ENCODE measurements around the gene FAM3D.
A peak's percentile ranks its signal among the peaks of the same experiment; 100 is the strongest.

FAM3D gene

DNA sequence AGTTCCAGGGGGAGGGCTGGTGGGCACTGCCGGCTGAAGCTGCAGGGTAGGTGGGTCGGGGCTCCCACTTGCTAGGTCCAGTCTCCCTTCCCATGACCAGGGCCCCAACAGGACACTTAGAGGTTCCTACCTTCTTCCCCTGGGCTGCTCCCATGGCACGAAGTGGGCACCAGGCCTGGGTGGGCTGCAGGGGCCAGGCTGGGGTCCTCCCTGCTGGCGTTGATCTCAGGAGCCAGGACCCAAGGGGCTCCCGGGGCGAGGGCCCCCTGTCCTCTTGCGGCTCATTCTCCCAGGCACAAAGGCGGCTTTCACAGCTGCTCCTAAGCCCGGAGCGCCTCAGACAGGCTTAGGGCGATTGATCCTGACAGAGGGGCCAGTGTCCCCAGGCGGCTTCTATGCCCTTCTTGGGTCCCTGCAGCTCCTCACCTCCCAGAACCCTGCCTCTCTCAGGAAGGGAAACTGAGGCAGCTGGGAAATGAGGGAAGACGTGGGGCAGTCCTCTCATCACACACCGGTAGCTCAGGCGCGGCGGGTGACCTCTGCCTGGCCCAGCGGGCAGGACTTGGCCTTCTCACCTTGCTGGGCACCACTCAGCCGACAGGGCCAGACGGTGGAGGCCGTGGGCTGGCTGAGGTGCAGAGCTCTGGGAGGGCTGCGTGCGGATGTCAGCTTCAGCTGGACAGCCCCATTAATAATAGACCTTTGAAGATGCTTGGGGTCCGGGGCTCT, 39.6 kb downstream of the FAM3D start:
- Histone ChIP-seq H3K4ac (ENCODE audit: low read depth in 1 of 2, low read length in 2 of 2) (no peak overlapping the region), H2BK120ac (ENCODE audit: low read depth, low read length) (no peak overlapping the region), H3K9ac (ENCODE audit: low read length) (no peak overlapping the region), H3K18ac (ENCODE audit: low read depth in 1 of 2, low read length in 2 of 2) (no peak overlapping the region), H3K27me3 (ENCODE audit: control insufficient read depth in 1 of 2, insufficient read depth in 1 of 2, low read length in 2 of 2) (peaks cover 0 to 5% of the 10 kb centered on the region in 2 experiments), H3K36me3 (ENCODE audit: control insufficient read depth in 1 of 2, insufficient read depth in 2 of 2, low read depth in 1 of 2, low read length in 2 of 2) (no peaks in the 10 kb centered on the region), H3K9me3 (ENCODE audit: control insufficient read depth, low read length) (no peaks in the 10 kb centered on the region), H3K4me2 (ENCODE audit: low read length, poor library complexity, severe bottlenecking) (no peak overlapping the region), H2AFZ (ENCODE audit: low read depth, low read length) (no peak overlapping the region), H3K4me3 (ENCODE audit: insufficient read depth in 1 of 2, low read depth in 1 of 2, low read length in 2 of 2) (no peak overlapping the region), H4K91ac (ENCODE audit: low read length) (no peak overlapping the region), H3K27ac (ENCODE audit: low read length, poor library complexity, severe bottlenecking) (no peak overlapping the region), H3K14ac (ENCODE audit: low read length in 2 of 2) (no peak overlapping the region), H2BK5ac (ENCODE audit: low read depth, low read length, poor library complexity, severe bottlenecking) (no peak overlapping the region), H4K8ac (ENCODE audit: low read length) (peak overlapping the region; percentile 15), H2BK12ac (ENCODE audit: low read length in 2 of 2) (no peak overlapping the region), H3K79me1 (replicated peaks; ENCODE audit: low read length, poor library complexity, severe bottlenecking) (no peaks in the 10 kb centered on the region), H2BK15ac (ENCODE audit: low read depth, poor library complexity, severe bottlenecking) (no peak overlapping the region), H3K4me1 (ENCODE audit: control insufficient read depth, insufficient read depth, low read depth, low read length) (peaks cover 4% of the 10 kb centered on the region), H3K23ac (ENCODE audit: low read length in 2 of 2) (no peak overlapping the region), H2AK5ac (ENCODE audit: low read length, severe bottlenecking) (no peak overlapping the region)
- 89% methylated on average over 19 of the region's 24 CpGs for WGBS
- DNase-seq, result no peak

GRCh38 chr3:58625196-58625824, 41.3 kb downstream of the FAM3D start:
- Histone ChIP-seq H3K36me3 (ENCODE audit: control insufficient read depth in 1 of 2, insufficient read depth in 2 of 2, low read depth in 1 of 2, low read length in 2 of 2) (no peaks in the 10 kb centered on the region), H3K27ac (ENCODE audit: low read length, poor library complexity, severe bottlenecking) (no peak overlapping the region), H3K9me3 (ENCODE audit: control insufficient read depth, low read length) (no peaks in the 10 kb centered on the region), H3K79me1 (replicated peaks; ENCODE audit: low read length, poor library complexity, severe bottlenecking) (no peaks in the 10 kb centered on the region), H2BK5ac (ENCODE audit: low read depth, low read length, poor library complexity, severe bottlenecking) (no peak overlapping the region), H3K4me1 (ENCODE audit: control insufficient read depth, insufficient read depth, low read depth, low read length) (peaks cover 4% of the 10 kb centered on the region), H2BK12ac (ENCODE audit: low read length in 2 of 2) (no peak overlapping the region), H2BK120ac (ENCODE audit: low read depth, low read length) (no peak overlapping the region), H3K4me2 (ENCODE audit: low read length, poor library complexity, severe bottlenecking) (no peak overlapping the region), H3K4me3 (ENCODE audit: insufficient read depth in 1 of 2, low read depth in 1 of 2, low read length in 2 of 2) (no peak overlapping the region), H3K23ac (ENCODE audit: low read length in 2 of 2) (no peak overlapping the region), H3K4ac (ENCODE audit: low read depth in 1 of 2, low read length in 2 of 2) (no peak overlapping the region), H3K14ac (ENCODE audit: low read length in 2 of 2) (no peak overlapping the region), H3K18ac (ENCODE audit: low read depth in 1 of 2, low read length in 2 of 2) (no peak overlapping the region), H3K9ac (ENCODE audit: low read length) (no peak overlapping the region), H2BK15ac (ENCODE audit: low read depth, poor library complexity, severe bottlenecking) (no peak overlapping the region), H3K27me3 (ENCODE audit: control insufficient read depth in 1 of 2, insufficient read depth in 1 of 2, low read length in 2 of 2) (peaks cover 0 to 4% of the 10 kb centered on the region in 2 experiments), H2AFZ (ENCODE audit: low read depth, low read length) (no peak overlapping the region), H4K8ac (ENCODE audit: low read length) (no peak overlapping the region), H2AK5ac (ENCODE audit: low read length, severe bottlenecking) (no peak overlapping the region), H4K91ac (ENCODE audit: low read length) (no peak overlapping the region)
- no peak for DNase-seq
- 85% methylated on average over 9 of the region's 9 CpGs for WGBS

- Histone ChIP-seq H4K91ac (ENCODE audit: low read length) (no peak overlapping the region), H3K9ac (ENCODE audit: low read length) (no peak overlapping the region), H3K4me2 (ENCODE audit: low read length, poor library complexity, severe bottlenecking) (no peak overlapping the region), H3K27me3 (ENCODE audit: control insufficient read depth in 1 of 2, insufficient read depth in 1 of 2, low read length in 2 of 2) (peaks cover 0 to 8% of the 10 kb centered on the region in 2 experiments), H3K4ac (ENCODE audit: low read depth in 1 of 2, low read length in 2 of 2) (peak overlapping the region in 1 of 2 experiments; percentile 21), H3K14ac (ENCODE audit: low read length in 2 of 2) (no peak overlapping the region), H3K79me1 (replicated peaks; ENCODE audit: low read length, poor library complexity, severe bottlenecking) (no peaks in the 10 kb centered on the region), H2AFZ (ENCODE audit: low read depth, low read length) (no peak overlapping the region), H3K23ac (ENCODE audit: low read length in 2 of 2) (no peak overlapping the region), H2BK5ac (ENCODE audit: low read depth, low read length, poor library complexity, severe bottlenecking) (no peak overlapping the region), H3K18ac (ENCODE audit: low read depth in 1 of 2, low read length in 2 of 2) (no peak overlapping the region), H3K4me1 (ENCODE audit: control insufficient read depth, insufficient read depth, low read depth, low read length) (peaks cover 4% of the 10 kb centered on the region), H3K27ac (ENCODE audit: low read length, poor library complexity, severe bottlenecking) (no peak overlapping the region), H3K9me3 (ENCODE audit: control insufficient read depth, low read length) (no peaks in the 10 kb centered on the region), H2AK5ac (ENCODE audit: low read length, severe bottlenecking) (no peak overlapping the region), H3K4me3 (ENCODE audit: insufficient read depth in 1 of 2, low read depth in 1 of 2, low read length in 2 of 2) (no peak overlapping the region), H3K36me3 (ENCODE audit: control insufficient read depth in 1 of 2, insufficient read depth in 2 of 2, low read depth in 1 of 2, low read length in 2 of 2) (no peaks in the 10 kb centered on the region), H4K8ac (ENCODE audit: low read length) (no peak overlapping the region), H2BK15ac (ENCODE audit: low read depth, poor library complexity, severe bottlenecking) (no peak overlapping the region), H2BK12ac (ENCODE audit: low read length in 2 of 2) (no peak overlapping the region), H2BK120ac (ENCODE audit: low read depth, low read length) (no peak overlapping the region)
- WGBS, result 43% methylated on average over 3 of the region's 3 CpGs
- no peak for DNase-seq
Observed at GRCh38 chr3:58624550-58624949, 42.0 kb downstream of the FAM3D start.

- Histone ChIP-seq H3K79me1 (replicated peaks; ENCODE audit: low read length, poor library complexity, severe bottlenecking) (no peaks in the 10 kb centered on the region), H3K9me3 (ENCODE audit: control insufficient read depth, low read length) (no peaks in the 10 kb centered on the region), H3K4me3 (ENCODE audit: insufficient read depth in 1 of 2, low read depth in 1 of 2, low read length in 2 of 2) (no peak overlapping the region), H2BK5ac (ENCODE audit: low read depth, low read length, poor library complexity, severe bottlenecking) (no peak overlapping the region), H3K4me1 (ENCODE audit: control insufficient read depth, insufficient read depth, low read depth, low read length) (peaks cover 4% of the 10 kb centered on the region), H3K23ac (ENCODE audit: low read length in 2 of 2) (no peak overlapping the region), H3K18ac (ENCODE audit: low read depth in 1 of 2, low read length in 2 of 2) (no peak overlapping the region), H2BK12ac (ENCODE audit: low read length in 2 of 2) (no peak overlapping the region), H4K91ac (ENCODE audit: low read length) (no peak overlapping the region), H3K27me3 (ENCODE audit: control insufficient read depth in 1 of 2, insufficient read depth in 1 of 2, low read length in 2 of 2) (peaks cover 0 to 8% of the 10 kb centered on the region in 2 experiments), H3K36me3 (ENCODE audit: control insufficient read depth in 1 of 2, insufficient read depth in 2 of 2, low read depth in 1 of 2, low read length in 2 of 2) (no peaks in the 10 kb centered on the region), H3K9ac (ENCODE audit: low read length) (no peak overlapping the region), H2AFZ (ENCODE audit: low read depth, low read length) (no peak overlapping the region), H3K27ac (ENCODE audit: low read length, poor library complexity, severe bottlenecking) (no peak overlapping the region), H2AK5ac (ENCODE audit: low read length, severe bottlenecking) (no peak overlapping the region), H4K8ac (ENCODE audit: low read length) (no peak overlapping the region), H2BK15ac (ENCODE audit: low read depth, poor library complexity, severe bottlenecking) (no peak overlapping the region), H3K4ac (ENCODE audit: low read depth in 1 of 2, low read length in 2 of 2) (no peak overlapping the region), H3K14ac (ENCODE audit: low read length in 2 of 2) (no peak overlapping the region), H2BK120ac (ENCODE audit: low read depth, low read length) (no peak overlapping the region), H3K4me2 (ENCODE audit: low read length, poor library complexity, severe bottlenecking) (no peak overlapping the region)
- no peak for DNase-seq
- WGBS, result 77% methylated on average over 5 of the region's 5 CpGs
Observed at GRCh38 chr3:58623961-58624360, 42.6 kb downstream of the FAM3D start.

All from mesenchymal stem cell (in vitro differentiated cells and primary cell).